ENCODE data around the gene TCF7L1. TPM values are rescaled to one million over a fixed set of nuclear protein-coding genes. Genes with fewer than 3 reads are reported as not detected.

The TCF7L1 gene
- total RNA-seq, 2 donors from 2014 or later: 8.3 to 8.8 TPM

DNA sequence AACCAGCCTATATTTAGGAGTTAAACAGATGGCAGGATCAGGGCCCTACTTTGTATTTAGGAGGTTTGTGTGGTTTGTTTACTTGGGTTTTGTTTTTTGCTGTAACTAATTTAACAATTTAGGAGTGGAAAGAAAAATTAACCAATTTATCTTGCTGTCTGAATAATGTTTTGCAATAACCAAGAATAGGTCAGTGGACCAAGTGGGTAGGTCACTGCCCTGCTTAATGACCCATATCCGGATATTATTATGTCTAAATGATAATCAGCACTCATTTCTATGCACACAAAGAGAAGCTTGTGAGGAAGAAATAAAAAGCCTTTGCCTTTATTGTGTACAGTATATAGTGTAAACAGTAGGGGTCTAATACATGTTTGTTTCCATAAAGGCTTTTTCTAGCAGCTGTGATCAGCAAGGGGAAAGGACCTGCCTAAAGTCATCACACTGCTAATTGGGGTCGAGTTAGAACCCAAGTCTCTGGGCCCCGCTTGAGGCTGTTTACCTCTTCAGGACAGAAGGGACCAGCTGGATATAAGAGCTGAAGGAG lies 118.0 kb downstream of the TCF7L1 start:
- no peak overlapping the region for H3K27ac ChIP-seq
- no peak overlapping the region for H3K4me3 ChIP-seq
- no peaks in the 10 kb centered on the region for H3K36me3 ChIP-seq
- ATAC-seq (ENCODE audit: insufficient number of reproducible peaks, low FRiP score, low read depth) (no peak), DNase-seq (ENCODE audit: low spot score) (no peak)
- TF ChIP-seq, protein P1, sequence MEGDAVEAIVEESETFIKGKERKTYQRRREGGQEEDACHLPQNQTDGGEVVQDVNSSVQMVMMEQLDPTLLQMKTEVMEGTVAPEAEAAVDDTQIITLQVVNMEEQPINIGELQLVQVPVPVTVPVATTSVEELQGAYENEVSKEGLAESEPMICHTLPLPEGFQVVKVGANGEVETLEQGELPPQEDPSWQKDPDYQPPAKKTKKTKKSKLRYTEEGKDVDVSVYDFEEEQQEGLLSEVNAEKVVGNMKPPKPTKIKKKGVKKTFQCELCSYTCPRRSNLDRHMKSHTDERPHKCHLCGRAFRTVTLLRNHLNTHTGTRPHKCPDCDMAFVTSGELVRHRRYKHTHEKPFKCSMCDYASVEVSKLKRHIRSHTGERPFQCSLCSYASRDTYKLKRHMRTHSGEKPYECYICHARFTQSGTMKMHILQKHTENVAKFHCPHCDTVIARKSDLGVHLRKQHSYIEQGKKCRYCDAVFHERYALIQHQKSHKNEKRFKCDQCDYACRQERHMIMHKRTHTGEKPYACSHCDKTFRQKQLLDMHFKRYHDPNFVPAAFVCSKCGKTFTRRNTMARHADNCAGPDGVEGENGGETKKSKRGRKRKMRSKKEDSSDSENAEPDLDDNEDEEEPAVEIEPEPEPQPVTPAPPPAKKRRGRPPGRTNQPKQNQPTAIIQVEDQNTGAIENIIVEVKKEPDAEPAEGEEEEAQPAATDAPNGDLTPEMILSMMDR (IDR thresholded peaks at IDR 0.05): no peak
- no peaks in the 10 kb centered on the region for H3K9me3 ChIP-seq
- no peaks in the 10 kb centered on the region for H3K27me3 ChIP-seq (replicated peaks; ENCODE audit: insufficient read depth)
- H3K4me1 ChIP-seq (ENCODE audit: control insufficient read depth in 1 of 2, low read depth in 2 of 2): peaks cover 23 to 64% of the 10 kb centered on the region in 2 donors

GRCh38 chr2:85253890-85254289 lies 120.7 kb downstream of the TCF7L1 start:
- peaks cover 25 to 62% of the 10 kb centered on the region in 2 donors for H3K4me1 ChIP-seq (ENCODE audit: control insufficient read depth in 1 of 2, low read depth in 2 of 2)
- ATAC-seq (ENCODE audit: insufficient number of reproducible peaks, low FRiP score, low read depth): no peak
- H3K36me3 ChIP-seq: no peaks in the 10 kb centered on the region
- H3K27me3 ChIP-seq (replicated peaks; ENCODE audit: insufficient read depth): no peaks in the 10 kb centered on the region
- no peak overlapping the region for H3K27ac ChIP-seq
- DNase-seq (ENCODE audit: low spot score): no peak
- H3K9me3 ChIP-seq: no peaks in the 10 kb centered on the region
- TF ChIP-seq, protein P1 (IDR thresholded peaks at IDR 0.05): no peak
- no peak overlapping the region for H3K4me3 ChIP-seq

DNA sequence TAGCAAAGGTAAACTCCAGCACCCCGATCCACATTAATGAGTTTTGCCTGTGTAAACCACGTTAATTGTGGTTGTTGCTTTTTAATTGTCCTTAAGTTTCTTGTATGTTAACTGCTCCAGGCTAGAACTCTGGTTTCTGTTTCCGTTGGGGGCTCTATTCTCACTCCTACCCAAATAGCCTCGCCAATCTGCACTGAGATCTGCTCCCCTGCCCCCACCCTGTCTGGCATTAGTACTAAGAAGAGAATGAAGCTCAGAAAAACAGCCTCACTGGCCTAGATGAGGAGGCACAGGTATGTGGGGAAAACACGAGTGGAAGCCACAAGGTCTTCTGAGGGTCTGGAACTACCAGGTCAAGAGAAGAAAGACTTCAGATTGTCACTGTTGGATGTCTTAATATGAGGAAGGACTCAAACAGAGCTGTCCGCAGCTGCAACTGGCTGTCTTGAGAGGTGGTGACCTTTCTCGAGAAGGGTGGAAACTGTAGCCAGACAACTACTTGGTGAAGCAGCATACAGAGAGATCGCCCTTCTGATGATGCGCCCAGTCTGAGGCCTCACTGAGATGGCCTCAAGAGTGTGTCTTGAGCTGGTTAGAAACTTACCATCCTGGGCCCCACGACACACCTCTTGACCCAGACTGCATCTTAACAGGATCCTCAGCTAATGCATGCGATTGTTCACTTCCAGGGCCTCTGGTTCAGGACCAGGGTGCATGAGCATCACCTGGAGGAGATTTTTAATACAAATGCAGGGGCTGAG lies 121.5 kb downstream of the TCF7L1 start:
- no peaks in the 10 kb centered on the region for H3K36me3 ChIP-seq
- DNase-seq (ENCODE audit: low spot score): no peak
- no peak overlapping the region for H3K27ac ChIP-seq
- no peak overlapping the region for H3K4me3 ChIP-seq
- peaks cover 21 to 62% of the 10 kb centered on the region in 2 donors for H3K4me1 ChIP-seq (ENCODE audit: control insufficient read depth in 1 of 2, low read depth in 2 of 2)
- no peaks in the 10 kb centered on the region for H3K9me3 ChIP-seq
- no peak for ATAC-seq (ENCODE audit: insufficient number of reproducible peaks, low FRiP score, low read depth)
- no peaks in the 10 kb centered on the region for H3K27me3 ChIP-seq (replicated peaks; ENCODE audit: insufficient read depth)
- TF ChIP-seq, protein P1 (IDR thresholded peaks at IDR 0.05): no peak

DNA sequence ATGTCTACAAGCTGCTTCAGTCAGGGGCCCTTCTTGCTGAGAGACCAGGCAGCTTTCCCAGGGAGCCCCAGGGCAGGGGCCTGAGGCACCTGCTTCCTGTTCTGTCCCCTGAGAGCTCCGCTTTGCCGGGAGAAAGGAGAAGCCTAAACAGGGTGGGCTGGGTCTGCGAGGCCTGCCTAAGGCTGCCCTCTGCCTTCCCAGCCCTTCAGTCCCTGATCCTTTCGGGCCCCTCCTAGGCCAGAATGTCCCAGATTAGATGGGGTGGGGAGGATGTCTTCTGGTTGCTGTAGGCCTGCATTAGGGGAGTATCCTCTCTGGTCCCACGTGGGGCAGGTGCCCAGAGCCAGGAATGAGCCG lies 122.2 kb downstream of the TCF7L1 start:
- H3K9me3 ChIP-seq: no peaks in the 10 kb centered on the region
- ATAC-seq (ENCODE audit: insufficient number of reproducible peaks, low FRiP score, low read depth): no peak
- TF ChIP-seq, protein P1 (IDR thresholded peaks at IDR 0.05): no peak
- no peaks in the 10 kb centered on the region for H3K36me3 ChIP-seq
- H3K27ac ChIP-seq: no peak overlapping the region
- no peaks in the 10 kb centered on the region for H3K27me3 ChIP-seq (replicated peaks; ENCODE audit: insufficient read depth)
- H3K4me1 ChIP-seq (ENCODE audit: control insufficient read depth in 1 of 2, low read depth in 2 of 2): peaks cover 22 to 63% of the 10 kb centered on the region in 2 donors
- no peak for DNase-seq (ENCODE audit: low spot score)
- H3K4me3 ChIP-seq: peak overlapping the region; percentile 45

DNA sequence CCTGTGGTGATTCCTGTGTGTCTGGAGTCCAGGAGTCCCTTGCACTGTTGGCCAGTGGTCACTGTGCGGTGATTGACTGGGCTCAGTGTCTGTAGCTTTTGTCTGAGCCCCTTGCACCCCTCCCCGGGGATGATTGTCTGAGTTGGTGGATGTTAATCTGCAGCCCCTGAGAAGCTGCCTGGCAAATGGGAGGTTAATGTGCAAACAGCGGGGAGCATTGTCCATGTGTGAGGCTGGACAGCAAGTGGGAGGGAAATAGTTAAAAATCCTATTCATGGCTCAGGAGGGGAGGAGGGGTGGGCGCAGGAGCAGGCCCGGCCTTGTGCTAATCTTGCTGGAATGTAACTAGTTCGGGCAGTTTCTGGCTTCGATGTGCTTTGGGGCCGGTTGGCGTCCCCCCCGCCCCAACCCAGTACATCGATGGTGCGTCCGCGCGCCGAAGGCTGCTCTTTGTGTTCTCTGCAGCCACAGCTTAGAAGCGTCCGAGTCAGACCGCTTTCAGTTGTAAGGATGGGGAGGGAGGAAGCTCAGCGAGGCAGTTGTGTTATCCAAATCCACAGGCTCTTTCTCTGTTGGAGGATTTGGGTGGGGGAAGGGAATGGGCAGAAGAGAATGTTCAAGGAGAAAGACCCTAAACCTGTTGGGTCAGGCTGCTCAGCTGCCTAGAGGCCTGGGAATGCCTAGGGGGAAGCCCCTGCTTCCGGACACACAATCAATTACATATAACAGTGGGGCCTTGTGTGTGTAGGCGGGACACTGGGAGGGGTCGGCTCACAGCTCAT lies 122.8 kb downstream of the TCF7L1 start:
- TF ChIP-seq, protein P1 (IDR thresholded peaks at IDR 0.05): no peak

More for the DNA sequence above, 122.8 kb downstream of the TCF7L1 start:
- H3K27me3 ChIP-seq (replicated peaks; ENCODE audit: insufficient read depth): no peaks in the 10 kb centered on the region
- H3K9me3 ChIP-seq: no peaks in the 10 kb centered on the region
- DNase-seq (ENCODE audit: low spot score) (no peak), ATAC-seq (ENCODE audit: insufficient number of reproducible peaks, low FRiP score, low read depth) (no peak)
- H3K36me3 ChIP-seq: no peaks in the 10 kb centered on the region
- peak overlapping the region; percentile 21 to 78 for H3K27ac ChIP-seq
- H3K4me1 ChIP-seq (ENCODE audit: control insufficient read depth in 1 of 2, low read depth in 2 of 2): peaks cover 22 to 68% of the 10 kb centered on the region in 2 donors
- H3K4me3 ChIP-seq: peak overlapping the region; percentile 45
